Measurements from ENCODE around the gene PODXL.
"Not testable (repeated sequence)": the region's sequence is repeated elsewhere in the genome, so short reads cannot be mapped to it uniquely, and the experiment has no call there.

PODXL gene

GRCh38 chr7:131511774-131512535, 44.5 kb downstream of the PODXL start:
- DNase-seq (ENCODE audit: low read depth in 1 of 2, low spot score in 1 of 2), result no peak

DNA sequence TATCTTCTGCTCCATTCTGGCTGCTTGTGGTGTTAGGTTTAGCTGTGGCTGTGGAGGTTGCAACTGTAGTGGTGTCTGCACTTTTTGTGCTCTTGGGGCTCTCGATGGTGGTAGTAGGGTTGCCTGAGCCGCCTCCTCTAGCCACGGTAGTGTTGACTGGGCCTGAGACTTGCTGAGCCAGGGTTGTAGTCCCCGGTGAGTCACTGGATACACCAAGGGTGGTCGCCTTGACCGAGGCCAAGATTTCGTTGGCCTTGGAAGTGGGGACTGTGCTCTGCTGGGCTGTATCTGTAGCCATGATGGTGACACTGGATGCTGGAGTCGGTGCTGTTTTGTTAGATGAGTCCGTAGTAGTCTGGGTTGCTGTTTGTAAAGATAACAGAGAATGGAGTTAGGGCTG, 45.4 kb downstream of the PODXL start:
- no peak for DNase-seq (ENCODE audit: low read depth in 1 of 2, low spot score in 1 of 2)

DNA sequence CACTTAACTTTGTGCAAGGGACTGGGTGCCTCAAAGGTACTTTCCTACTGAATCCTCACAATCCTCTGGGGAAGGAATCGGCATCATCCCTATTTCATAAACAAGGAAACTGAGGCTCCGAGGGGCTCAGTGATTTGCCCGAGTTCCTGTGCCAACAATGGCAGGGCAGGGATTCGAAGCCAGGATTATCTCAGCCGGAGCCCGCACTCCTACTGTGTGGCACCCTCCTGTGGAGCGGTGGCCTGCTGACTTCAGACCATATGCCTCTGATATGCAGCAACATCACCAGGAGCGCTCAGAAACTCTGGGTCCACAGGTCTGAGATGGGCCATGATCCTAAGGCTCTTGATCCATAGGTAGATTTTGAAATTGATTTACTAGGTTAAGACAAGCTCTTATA, 46.6 kb downstream of the PODXL start:
- DNase-seq (ENCODE audit: low read depth in 1 of 2, low spot score in 1 of 2), result no peak

- DNase-seq (ENCODE audit: low read depth in 1 of 2, low spot score in 1 of 2), result no peak
These were observed 47.5 kb downstream of the PODXL start for GRCh38 chr7:131508754-131509486.

DNA sequence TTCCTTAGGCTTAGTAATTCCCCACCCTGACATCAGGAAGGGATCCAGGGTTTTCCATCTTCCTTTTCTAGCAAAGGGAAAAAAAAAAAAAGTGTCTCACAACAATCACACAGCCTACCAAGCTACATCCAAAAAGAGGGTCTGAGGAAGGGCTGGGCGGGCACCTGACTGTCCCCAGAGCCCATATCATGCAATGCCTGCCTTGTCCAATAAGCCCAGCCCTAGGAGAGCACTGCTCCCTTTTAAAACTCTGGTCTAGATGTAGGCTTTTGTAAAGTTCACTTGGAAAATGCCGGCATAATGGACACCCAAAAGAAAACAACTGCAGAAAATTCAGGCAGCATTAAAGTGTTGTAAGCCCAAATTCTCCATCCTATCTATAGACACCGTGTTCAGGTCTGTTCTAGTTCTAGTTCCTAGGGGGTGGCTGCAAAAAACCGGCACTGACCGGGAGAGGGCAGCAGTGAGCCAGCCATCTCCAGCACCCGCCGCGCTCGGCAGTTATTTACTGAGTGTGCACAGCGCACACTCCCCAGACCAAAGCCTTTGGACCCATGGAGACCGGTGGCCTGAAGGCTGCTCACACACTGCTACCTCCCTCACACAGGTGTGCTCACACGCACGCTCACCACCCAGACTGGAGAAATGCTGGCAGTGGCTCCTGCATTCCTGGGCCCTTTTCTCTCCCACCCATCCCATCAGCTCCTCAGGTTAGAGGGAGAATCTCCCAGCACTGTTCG, 48.7 kb downstream of the PODXL start:
- peak; percentile 67 to 75 for DNase-seq (ENCODE audit: low read depth in 1 of 2, low spot score in 1 of 2)

DNA sequence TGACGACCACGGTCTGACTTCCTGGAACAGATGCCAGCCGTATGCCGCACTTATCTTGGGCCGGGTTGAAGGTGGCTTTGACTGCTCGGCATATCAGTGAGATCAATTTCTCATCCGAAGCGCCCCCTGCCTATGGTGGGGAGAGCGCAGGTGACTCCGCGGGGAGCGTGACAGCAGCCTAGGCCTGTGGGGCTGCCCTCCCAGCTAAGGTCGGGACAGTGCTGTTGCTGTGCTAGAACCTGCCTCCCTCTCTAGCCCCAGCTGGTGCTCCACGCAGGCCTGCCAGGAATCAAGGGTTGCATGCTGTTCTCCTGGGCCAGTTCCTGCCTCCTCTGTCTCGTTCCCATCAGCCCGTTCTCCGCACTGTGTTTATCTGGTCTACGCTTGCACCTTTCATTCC, 49.8 kb downstream of the PODXL start:
- DNase-seq (ENCODE audit: low read depth in 1 of 2, low spot score in 1 of 2), result no peak

DNA sequence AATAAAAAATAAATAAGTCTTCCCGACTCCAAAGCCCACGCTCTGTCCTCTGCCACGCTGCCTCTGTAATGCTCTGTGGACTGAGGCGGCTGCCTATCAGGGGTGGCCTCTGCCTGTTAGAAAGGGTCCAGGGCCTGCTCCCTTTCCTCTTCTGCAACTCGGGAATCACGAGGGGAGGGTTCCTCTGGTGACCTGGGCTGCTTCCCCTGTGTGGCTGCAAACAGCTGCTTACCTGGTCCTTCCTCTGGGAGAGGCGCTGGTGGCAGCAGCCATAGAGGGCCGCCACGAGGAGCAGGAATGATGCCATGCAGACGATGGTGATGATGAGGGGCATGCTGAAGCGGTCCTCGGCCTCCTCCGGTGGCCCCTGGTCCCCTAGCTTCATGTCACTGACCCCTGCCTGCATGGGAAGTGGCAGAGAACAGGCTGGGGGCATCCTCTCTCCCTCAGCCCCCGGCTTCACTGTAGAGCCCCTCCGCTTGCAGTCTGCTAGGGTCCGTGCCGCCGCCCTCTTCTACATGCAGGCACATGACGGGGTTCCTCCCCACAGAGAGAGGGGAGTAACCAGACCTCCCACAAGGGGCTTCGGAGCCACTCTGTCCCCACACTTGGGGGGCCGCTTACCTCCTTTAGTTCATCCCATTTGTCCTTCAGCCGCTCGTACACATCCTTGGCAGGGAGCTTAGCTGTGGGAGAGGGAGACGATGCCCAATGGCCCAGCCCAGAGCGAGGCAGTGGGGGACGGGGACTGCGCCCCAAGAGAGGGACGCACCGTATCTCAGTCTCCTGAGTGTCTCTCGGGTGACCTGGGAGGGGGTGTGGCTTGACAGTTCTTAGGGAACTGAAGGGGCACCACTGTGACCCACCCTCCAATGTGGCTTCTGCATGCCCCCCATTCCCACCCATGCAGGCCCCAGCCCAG, 50.5 kb downstream of the PODXL start:
- DNase-seq (ENCODE audit: low read depth in 1 of 2, low spot score in 1 of 2), result no peak

- not testable (repeated sequence) for DNase-seq (ENCODE audit: low read depth in 1 of 2, low spot score in 1 of 2)
These were observed 51.3 kb downstream of the PODXL start for GRCh38 chr7:131505037-131505620.

DNA sequence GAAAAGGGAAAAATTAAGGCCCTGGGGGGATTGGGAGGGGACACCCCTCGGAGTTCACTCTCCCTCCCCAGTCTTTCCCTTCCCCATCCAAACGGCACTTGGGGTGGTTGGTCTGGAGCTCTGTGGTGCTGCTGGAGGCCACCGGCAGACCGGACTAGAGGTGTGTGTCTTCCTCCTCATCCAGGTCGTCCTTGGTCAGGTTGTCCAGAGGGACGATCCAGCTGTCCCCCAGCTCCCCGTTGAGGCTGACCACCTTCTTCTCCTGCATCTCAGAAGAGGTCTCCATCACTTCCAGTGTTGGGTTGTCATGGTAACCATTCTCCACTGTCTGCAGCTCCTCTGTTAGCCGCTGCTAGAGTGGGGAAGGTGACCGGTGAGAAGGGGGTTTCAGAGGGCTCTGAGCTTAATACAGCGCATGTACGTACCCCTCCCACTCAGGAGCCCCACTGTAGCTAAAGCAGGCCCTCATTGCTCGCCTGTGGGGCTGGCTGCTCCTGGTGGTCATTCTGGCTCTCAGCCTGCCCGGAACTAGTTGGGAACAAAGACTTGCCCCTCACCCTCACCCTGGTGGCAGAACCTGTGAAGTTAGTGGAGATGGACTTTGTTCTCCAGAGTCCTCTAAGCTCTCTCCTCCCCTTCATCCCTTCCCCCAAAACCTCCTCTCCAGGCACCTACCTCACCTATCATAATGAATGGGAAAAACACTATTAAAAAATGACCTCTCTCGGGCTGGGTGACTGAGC, 52.1 kb downstream of the PODXL start:
- no peak for DNase-seq (ENCODE audit: low read depth in 1 of 2, low spot score in 1 of 2)

- DNase-seq (ENCODE audit: low read depth in 1 of 2, low spot score in 1 of 2), result no peak
These were observed 52.8 kb downstream of the PODXL start for GRCh38 chr7:131503639-131504038.

DNA sequence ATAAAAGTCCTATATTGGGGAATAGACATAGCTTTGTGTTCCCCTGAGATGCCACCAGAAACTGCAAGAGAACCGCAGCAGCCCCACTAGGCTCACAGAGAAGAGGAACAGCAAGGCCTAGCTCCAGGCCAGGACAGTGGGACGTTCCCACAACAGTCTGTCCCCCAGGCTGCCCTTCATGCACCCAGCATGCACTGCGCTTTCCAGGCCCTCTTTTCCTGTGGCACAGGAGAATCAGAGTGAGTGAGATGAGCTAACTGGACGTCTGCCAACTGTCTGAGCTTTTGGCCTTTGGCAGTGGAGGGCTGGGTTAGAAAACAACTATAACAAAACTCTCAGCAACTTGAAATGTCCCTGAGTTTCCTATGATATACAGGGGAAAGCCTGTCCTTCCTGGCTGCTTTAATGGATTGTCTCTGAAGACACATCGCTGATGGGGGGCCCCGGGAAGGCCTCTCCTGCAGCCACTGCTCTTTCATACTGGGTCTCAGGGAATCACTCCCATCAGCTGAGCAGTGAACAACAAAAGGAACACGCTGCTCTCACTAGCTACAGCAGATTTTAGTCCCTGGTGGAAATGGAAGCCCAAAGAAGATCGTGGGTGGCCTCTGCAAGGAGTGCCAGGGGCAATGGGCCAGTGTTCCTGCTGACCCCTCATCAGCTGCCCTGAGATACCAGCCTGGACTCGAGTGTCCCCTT, 53.5 kb downstream of the PODXL start:
- DNase-seq (ENCODE audit: low read depth in 1 of 2, low spot score in 1 of 2), result no peak

GRCh38 chr7:131501930-131502685, 54.3 kb downstream of the PODXL start:
- no peak for DNase-seq (ENCODE audit: low read depth in 1 of 2, low spot score in 1 of 2)

DNA sequence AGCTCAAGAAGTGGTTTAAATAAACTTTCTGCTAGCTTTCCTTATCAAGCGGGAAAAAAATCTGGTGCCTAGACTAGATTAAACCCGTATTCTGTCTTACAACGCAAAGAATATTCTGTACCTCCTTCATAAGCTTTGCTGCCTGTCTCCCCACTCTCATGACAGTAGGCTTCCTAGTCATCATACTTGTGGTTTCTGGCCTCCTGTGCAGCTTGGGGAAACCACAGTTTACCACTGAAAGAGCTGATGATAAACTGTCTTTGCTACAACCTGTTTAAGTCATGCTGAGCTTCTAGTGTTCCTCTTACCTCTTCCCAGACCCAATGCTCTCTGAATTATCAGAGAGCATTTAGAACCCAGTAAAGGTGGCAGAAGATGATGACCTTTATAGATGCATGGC, 55.0 kb downstream of the PODXL start:
- peak in 1 of 2 donors; percentile 52 for DNase-seq (ENCODE audit: low read depth in 1 of 2, low spot score in 1 of 2)

DNA sequence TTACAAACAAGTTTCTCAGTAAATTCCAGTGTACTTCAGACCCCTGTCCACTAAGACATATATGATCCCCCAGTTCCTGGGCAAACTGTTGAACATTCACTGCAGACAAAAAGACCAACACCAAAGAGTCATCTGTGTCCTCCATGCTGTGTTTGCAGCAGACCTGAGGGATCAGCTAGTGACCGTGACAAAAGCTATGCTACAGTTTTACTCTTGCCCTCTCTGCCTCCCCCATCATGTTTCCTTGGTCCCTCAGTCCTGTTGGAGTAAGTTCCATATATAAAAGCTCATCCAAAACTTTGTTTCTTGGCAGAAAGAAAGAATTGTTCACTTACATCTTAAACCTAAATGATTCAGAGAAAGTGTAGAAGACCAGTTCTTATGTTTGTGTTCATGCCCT, 56.1 kb downstream of the PODXL start:
- DNase-seq (ENCODE audit: low read depth in 1 of 2, low spot score in 1 of 2), result no peak

- DNase-seq (ENCODE audit: low read depth in 1 of 2, low spot score in 1 of 2), result no peak
These were observed 56.6 kb downstream of the PODXL start for GRCh38 chr7:131499801-131500200.

DNA sequence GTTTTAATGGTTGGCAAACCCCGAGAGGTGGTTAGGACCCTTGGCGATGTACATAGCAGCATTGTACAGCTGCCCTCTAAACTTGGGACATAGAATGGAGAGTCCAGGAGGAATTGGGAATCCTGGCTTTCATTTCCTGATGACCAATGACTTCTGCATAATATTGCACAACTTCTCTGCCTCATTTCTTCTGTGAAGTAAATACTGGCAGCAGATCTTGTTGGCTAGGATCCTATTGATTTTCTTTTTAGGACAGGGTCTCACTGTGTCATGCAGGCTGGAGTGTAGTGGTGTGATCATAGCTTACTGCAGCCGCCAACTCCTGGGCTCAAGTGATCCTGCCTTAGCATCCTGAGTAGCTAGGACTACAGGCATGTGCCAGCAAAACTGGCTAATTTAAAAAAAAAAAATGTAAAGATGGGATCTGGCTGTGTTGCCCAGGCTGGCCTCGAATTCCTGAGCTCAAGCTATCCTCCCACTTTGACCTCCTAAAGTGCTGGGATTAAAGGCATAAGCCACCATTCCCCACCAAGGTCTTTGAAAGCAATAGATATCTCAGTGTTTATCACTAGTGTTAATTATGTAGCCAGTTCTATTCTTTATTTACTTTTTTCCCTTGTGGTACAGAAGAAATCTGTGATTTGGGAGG, 58.1 kb downstream of the PODXL start:
- no peak for DNase-seq (ENCODE audit: low read depth in 1 of 2, low spot score in 1 of 2)

DNA sequence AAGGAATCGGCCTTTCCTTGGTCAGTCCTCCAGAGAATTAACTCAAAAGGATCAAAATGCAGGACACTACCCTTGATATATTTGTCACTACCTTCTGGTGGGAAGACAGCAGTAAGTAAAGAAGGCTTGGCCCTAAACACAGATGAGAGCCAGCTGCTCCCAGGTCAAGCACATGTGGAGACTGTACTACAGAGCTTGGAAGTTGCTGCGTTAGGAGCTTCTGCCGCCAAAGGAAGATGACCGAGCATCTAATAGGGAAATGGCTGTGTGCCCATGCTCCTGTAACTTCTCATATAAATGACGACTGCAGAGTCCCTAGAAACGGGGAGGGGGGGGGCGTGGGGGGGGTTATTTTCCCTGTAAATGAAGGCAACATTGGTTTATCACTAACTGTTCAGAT, 59.0 kb downstream of the PODXL start:
- DNase-seq (ENCODE audit: low read depth in 1 of 2, low spot score in 1 of 2), result no peak
